ENCODE results near the gene HSD3B2. TPM values are rescaled to one million over a fixed set of nuclear protein-coding genes. Genes with fewer than 3 reads are reported as not detected.

Gene HSD3B2
- polyA plus RNA-seq, 1 donor (not counting 4 experiments of a cell fraction or from before 2014, with no cell fraction given) = not detected

GRCh38 chr1:119409731-119410130 lies 5.2 kb upstream of the HSD3B2 start:
- FAIRE-seq (no peak), DNase-seq (ENCODE audit: low read depth, low spot score) (no peak)
- no peaks in the 10 kb centered on the region for H3K9me3 ChIP-seq (ENCODE audit: control insufficient read depth, low read depth, low read length)
- no peaks in the 10 kb centered on the region for H4K20me1 ChIP-seq (ENCODE audit: control insufficient read depth, extremely low read depth, insufficient read depth, low read length)
- H3K79me2 ChIP-seq (ENCODE audit: control insufficient read depth, insufficient read depth, low read length) = no peaks in the 10 kb centered on the region
- TF ChIP-seq EZH2 (IDR thresholded peaks at IDR 0.05; ENCODE audit: low read length) (no peak), CTCF (optimal IDR thresholded peaks at IDR 0.05 in 1 of 3, IDR thresholded peaks at IDR 0.05 in 1 of 3, conservative IDR thresholded peaks at IDR 0.05 in 1 of 3; ENCODE audit: extremely low read depth in 1 of 3, insufficient read depth in 2 of 3, low read length in 3 of 3) (no peak)
- H3K4me2 ChIP-seq (ENCODE audit: control insufficient read depth, extremely low read depth, insufficient read depth, low read depth, low read length) = no peak overlapping the region
- H3K36me3 ChIP-seq (ENCODE audit: control insufficient read depth in 2 of 2, extremely low read depth in 1 of 2, insufficient read depth in 2 of 2, low read length in 2 of 2) = no peaks in the 10 kb centered on the region
- H3K9ac ChIP-seq (ENCODE audit: control insufficient read depth, extremely low read depth, insufficient read depth, low read length) = no peak overlapping the region
- H3K4me1 ChIP-seq (ENCODE audit: control insufficient read depth, extremely low read depth, insufficient read depth, low read length) = no peaks in the 10 kb centered on the region
- H3K27ac ChIP-seq (ENCODE audit: control insufficient read depth, insufficient read depth, low read length) = no peak overlapping the region
- H3K4me3 ChIP-seq (ENCODE audit: control insufficient read depth in 2 of 3, extremely low read depth in 1 of 3, insufficient read depth in 2 of 3, low read depth in 1 of 3, low read length in 3 of 3) = no peak overlapping the region
- no peaks in the 10 kb centered on the region for H3K27me3 ChIP-seq (ENCODE audit: control insufficient read depth, extremely low read depth, insufficient read depth, low read length)
- dilution Hi-C loops (cut with MboI; ENCODE audit: extremely low pct_ligation_motif_present, low sequenced_read_pairs) = no loop called here
- no peaks in the 10 kb centered on the region for H3K9me1 ChIP-seq (ENCODE audit: control insufficient read depth, extremely low read depth, insufficient read depth, low read length)
- no peak overlapping the region for H2AFZ ChIP-seq (ENCODE audit: control insufficient read depth, low read length)

GRCh38 chr1:119410961-119411360 lies 4.0 kb upstream of the HSD3B2 start:
- H3K4me1 ChIP-seq (ENCODE audit: control insufficient read depth, extremely low read depth, insufficient read depth, low read length) = no peaks in the 10 kb centered on the region
- dilution Hi-C loops (cut with MboI; ENCODE audit: extremely low pct_ligation_motif_present, low sequenced_read_pairs) = no loop called here

More at GRCh38 chr1:119410961-119411360, 4.0 kb upstream of the HSD3B2 start:
- no peak overlapping the region for H2AFZ ChIP-seq (ENCODE audit: control insufficient read depth, low read length)
- no peak overlapping the region for H3K4me3 ChIP-seq (ENCODE audit: control insufficient read depth in 2 of 3, extremely low read depth in 1 of 3, insufficient read depth in 2 of 3, low read depth in 1 of 3, low read length in 3 of 3)
- TF ChIP-seq CTCF (optimal IDR thresholded peaks at IDR 0.05 in 1 of 3, IDR thresholded peaks at IDR 0.05 in 1 of 3, conservative IDR thresholded peaks at IDR 0.05 in 1 of 3; ENCODE audit: extremely low read depth in 1 of 3, insufficient read depth in 2 of 3, low read length in 3 of 3) (no peak), EZH2 (IDR thresholded peaks at IDR 0.05; ENCODE audit: low read length) (no peak)
- no peaks in the 10 kb centered on the region for H3K9me1 ChIP-seq (ENCODE audit: control insufficient read depth, extremely low read depth, insufficient read depth, low read length)
- no peak overlapping the region for H3K27ac ChIP-seq (ENCODE audit: control insufficient read depth, insufficient read depth, low read length)
- no peak for DNase-seq (ENCODE audit: low read depth, low spot score)
- no peaks in the 10 kb centered on the region for H3K27me3 ChIP-seq (ENCODE audit: control insufficient read depth, extremely low read depth, insufficient read depth, low read length)
- H3K9ac ChIP-seq (ENCODE audit: control insufficient read depth, extremely low read depth, insufficient read depth, low read length) = no peak overlapping the region
- no peaks in the 10 kb centered on the region for H3K9me3 ChIP-seq (ENCODE audit: control insufficient read depth, low read depth, low read length)
- H4K20me1 ChIP-seq (ENCODE audit: control insufficient read depth, extremely low read depth, insufficient read depth, low read length) = no peaks in the 10 kb centered on the region
- no peaks in the 10 kb centered on the region for H3K36me3 ChIP-seq (ENCODE audit: control insufficient read depth in 2 of 2, extremely low read depth in 1 of 2, insufficient read depth in 2 of 2, low read length in 2 of 2)
- no peaks in the 10 kb centered on the region for H3K79me2 ChIP-seq (ENCODE audit: control insufficient read depth, insufficient read depth, low read length)
- no peak for FAIRE-seq
- no peak overlapping the region for H3K4me2 ChIP-seq (ENCODE audit: control insufficient read depth, extremely low read depth, insufficient read depth, low read depth, low read length)

Data from keratinocyte (primary cell).